Esophagus squamous epithelium (tissue), 5 donors: ENCODE data around the gene IGFBP3. TPM values are rescaled to one million over a fixed set of nuclear protein-coding genes. Genes with fewer than 3 reads are reported as not detected.

Experiments
- DNase-seq: peaks from one replicate; lab custom pipeline; 2025; lab: John Stamatoyannopoulos, UW
- H3K27ac ChIP-seq, 4 donors: fragments of 200-600 bp; sonication (generic); one replicate each; pipeline ENCODE4 v1.5.1; 2016 to 2019; ENCODE audit warnings: mild to moderate bottlenecking in 1 of 4
- H3K27me3 ChIP-seq, 4 donors: fragments of 200-600 bp; sonication (generic); 1 replicate in 3 of 4; 2 replicates in 1 of 4; pipeline versions ENCODE4 v1.5.1 to v1.6.0; 2017 to 2021; ENCODE audit warnings: antibody characterized with exemption in 1 of 4
- H3K36me3 ChIP-seq, 3 donors: fragments of 200-600 bp; sonication (generic); one replicate each; pipeline ENCODE4 v1.5.1; 2016 to 2019
- H3K4me1 ChIP-seq, 3 donors: fragments of 200-600 bp; sonication (generic); one replicate each; pipeline ENCODE4 v1.5.1; 2017 to 2019
- H3K4me3 ChIP-seq, 4 donors: fragments of 200-600 bp; sonication (generic); 1 replicate in 3 of 4; 2 replicates in 1 of 4; pipeline ENCODE4 v1.5.1; 2016 to 2019; ENCODE audit warnings: mild to moderate bottlenecking in 2 of 4, moderate library complexity in 1 of 4
- H3K9me3 ChIP-seq, 3 donors: fragments of 200-600 bp; sonication (generic); one replicate each; pipeline ENCODE4 v1.5.1; 2016 to 2019
- POLR2A ChIP-seq, 4 donors: fragments of 450-650 bp; IDR thresholded peaks; one replicate each; pipeline ENCODE4 v1.6.1; 2017; ENCODE audit warnings: antibody characterized with exemption in 4 of 4, mild to moderate bottlenecking in 4 of 4, moderate library complexity in 3 of 4
- WGBS, 2 donors: methylation state at CpG; one replicate each; pipeline ENCODE4 v1.1.5; 2018; 5-methylcytosine and 5-hydroxymethylcytosine counted together
- intact Hi-C: fragments of 100-400 bp; cut with DNase I; formaldehyde crosslinking; loops from one replicate; pipeline ENCODE4 v1.15.0; 2022
- total RNA-seq, 4 donors: library from RNA; depleted of rRNA; stranded (reverse); fragments of >200 nt; gene quantifications; one replicate each; pipeline ENCODE4 v1.1.0, GENCODE V29; 2016
- TF ChIP-seq, protein P1 (sequence below), 6 experiments: fragments of 450-650 bp in 4 of 6; fragments of 200-600 bp in 2 of 6; sonication (generic) in 2 of 6; IDR thresholded peaks; one replicate each; pipeline ENCODE4 v1.5.1; 2016 to 2019; ENCODE audit warnings: antibody characterized with exemption in 6 of 6, mild to moderate bottlenecking in 4 of 6, moderate library complexity in 4 of 6
- donor health status: DM: yes; HTN: yes; CAD: no.

Gene IGFBP3
- total RNA-seq, 4 donors from 2014 or later: 11.8 to 68.4 (median 47.9) TPM

DNA sequence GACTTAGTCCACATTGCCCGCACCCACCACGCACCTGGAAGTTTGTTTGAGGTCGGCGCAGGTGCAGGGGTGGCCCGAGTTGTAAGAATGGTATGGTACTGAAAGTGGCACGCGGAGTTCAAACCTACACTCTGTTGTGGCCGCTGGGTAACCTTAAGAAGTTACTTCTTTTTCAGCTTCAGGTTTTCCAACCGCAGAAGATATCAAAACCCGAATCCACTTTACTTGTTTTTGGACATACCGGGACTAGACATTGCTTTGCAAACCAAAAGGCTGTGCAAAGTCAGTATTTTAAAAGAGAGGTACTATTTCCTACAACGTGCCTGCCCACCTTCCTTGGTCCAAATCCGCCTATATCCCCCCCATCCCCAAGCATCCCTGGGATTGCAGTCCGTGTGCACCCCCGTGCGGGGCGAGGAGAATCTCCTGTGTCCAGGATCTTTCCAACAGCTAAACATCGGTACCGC, 1.0 kb downstream of the IGFBP3 start:
- intact Hi-C loops: loop anchor here (5.0 to 10.0 kb wide), 3 partner anchors 1167 to 1335 kb away; no protein-coding TSS in a partner anchor
- DNase-seq: no peak
- WGBS, 2 donors: 4 to 6% methylated on average over 14 to 17 of the region's 19 CpGs
- H3K9me3 ChIP-seq: no peaks in the 10 kb centered on the region
- peaks cover 22 to 58% (median 27%) of the 10 kb centered on the region in 3 donors for H3K4me1 ChIP-seq
- no peaks in the 10 kb centered on the region for H3K36me3 ChIP-seq
- H3K27ac ChIP-seq: peak overlapping the region in 2 of 4 donors; percentile 13 to 56
- H3K27me3 ChIP-seq: peaks cover 0 to 84% (median 12%) of the 10 kb centered on the region in 4 donors
- H3K4me3 ChIP-seq: peak overlapping the region; percentile 31 to 71 (median 46)
- TF ChIP-seq, protein P1, sequence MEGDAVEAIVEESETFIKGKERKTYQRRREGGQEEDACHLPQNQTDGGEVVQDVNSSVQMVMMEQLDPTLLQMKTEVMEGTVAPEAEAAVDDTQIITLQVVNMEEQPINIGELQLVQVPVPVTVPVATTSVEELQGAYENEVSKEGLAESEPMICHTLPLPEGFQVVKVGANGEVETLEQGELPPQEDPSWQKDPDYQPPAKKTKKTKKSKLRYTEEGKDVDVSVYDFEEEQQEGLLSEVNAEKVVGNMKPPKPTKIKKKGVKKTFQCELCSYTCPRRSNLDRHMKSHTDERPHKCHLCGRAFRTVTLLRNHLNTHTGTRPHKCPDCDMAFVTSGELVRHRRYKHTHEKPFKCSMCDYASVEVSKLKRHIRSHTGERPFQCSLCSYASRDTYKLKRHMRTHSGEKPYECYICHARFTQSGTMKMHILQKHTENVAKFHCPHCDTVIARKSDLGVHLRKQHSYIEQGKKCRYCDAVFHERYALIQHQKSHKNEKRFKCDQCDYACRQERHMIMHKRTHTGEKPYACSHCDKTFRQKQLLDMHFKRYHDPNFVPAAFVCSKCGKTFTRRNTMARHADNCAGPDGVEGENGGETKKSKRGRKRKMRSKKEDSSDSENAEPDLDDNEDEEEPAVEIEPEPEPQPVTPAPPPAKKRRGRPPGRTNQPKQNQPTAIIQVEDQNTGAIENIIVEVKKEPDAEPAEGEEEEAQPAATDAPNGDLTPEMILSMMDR (IDR thresholded peaks at IDR 0.05): no peak
- TF ChIP-seq POLR2A (IDR thresholded peaks at IDR 0.05): no peak

GRCh38 chr7:45919231-45919784, 1.8 kb downstream of the IGFBP3 start:
- DNase-seq: no peak
- WGBS, 2 donors: 26 to 32% methylated on average over 8 to 9 of the region's 9 CpGs
- peaks cover 22 to 57% (median 27%) of the 10 kb centered on the region in 3 donors for H3K4me1 ChIP-seq
- H3K36me3 ChIP-seq: peaks cover 0 to 4% (median 0%) of the 10 kb centered on the region in 3 donors
- H3K27me3 ChIP-seq: peaks cover 0 to 77% (median 12%) of the 10 kb centered on the region in 4 donors
- peak overlapping the region in 3 of 4 donors; percentile 38 to 71 (median 55) for H3K4me3 ChIP-seq
- intact Hi-C loops: loop anchor here (5.0 to 10.0 kb wide), 2 partner anchors 1258 to 1335 kb away; no protein-coding TSS in a partner anchor
- H3K9me3 ChIP-seq: no peaks in the 10 kb centered on the region
- no peak for TF ChIP-seq POLR2A (IDR thresholded peaks at IDR 0.05)
- TF ChIP-seq, protein P1 (IDR thresholded peaks at IDR 0.05): no peak
- no peak overlapping the region for H3K27ac ChIP-seq

DNA sequence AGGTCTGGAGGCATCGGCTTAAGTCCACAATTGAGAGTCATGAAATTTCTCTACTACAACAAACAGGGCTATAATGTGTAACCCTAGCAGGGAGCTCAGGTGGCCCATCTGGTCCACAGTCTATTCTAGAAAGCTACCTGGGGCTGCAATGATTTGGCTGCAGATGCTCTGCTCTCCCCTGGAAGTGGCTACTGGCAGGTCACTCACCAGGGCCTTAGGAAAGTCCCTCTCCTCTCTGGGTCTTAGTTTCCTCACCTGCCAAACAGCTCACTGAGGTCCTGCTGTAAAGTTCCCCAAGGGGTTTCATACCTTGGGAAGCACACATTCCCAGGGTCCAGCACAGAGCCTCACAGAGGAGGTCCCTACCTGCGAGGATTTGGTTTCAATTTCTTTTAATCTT, 2.5 kb downstream of the IGFBP3 start:
- intact Hi-C loops: loop anchor here (5.0 to 10.0 kb wide), 2 partner anchors 1259 to 1336 kb away; no protein-coding TSS in a partner anchor
- Histone ChIP-seq H3K27me3 (peaks cover 0 to 70% (median 12%) of the 10 kb centered on the region in 4 donors), H3K36me3 (peaks cover 0 to 4% (median 0%) of the 10 kb centered on the region in 3 donors), H3K9me3 (no peaks in the 10 kb centered on the region), H3K27ac (no peak overlapping the region), H3K4me1 (peaks cover 18 to 49% (median 27%) of the 10 kb centered on the region in 3 donors), H3K4me3 (peak overlapping the region in 2 of 4 donors; percentile 11 to 45)
- 58 to 94% methylated on average over 2 of the region's 2 CpGs for WGBS, 2 donors
- no peak for TF ChIP-seq POLR2A (IDR thresholded peaks at IDR 0.05)
- TF ChIP-seq, protein P1 (IDR thresholded peaks at IDR 0.05): no peak
- DNase-seq: no peak

DNA sequence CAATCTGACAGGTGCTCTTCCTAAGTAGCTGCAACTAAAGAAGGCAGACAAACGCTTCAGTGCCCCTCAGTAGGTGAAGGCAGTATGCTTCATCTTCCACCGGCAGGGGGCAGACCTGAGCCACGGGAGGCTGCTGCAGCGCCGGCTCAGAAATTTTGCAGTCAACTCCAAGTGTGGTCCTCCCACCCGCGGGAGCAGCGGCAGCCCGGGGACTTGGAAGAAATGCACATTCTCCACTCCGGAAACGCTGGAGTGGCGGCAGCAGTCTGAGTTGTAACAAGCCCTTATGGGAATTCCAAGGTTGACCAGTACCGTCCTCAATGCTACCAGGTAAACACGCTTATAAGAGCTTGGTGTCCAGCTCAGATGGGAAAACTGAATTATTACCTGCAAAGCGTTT, 3.4 kb downstream of the IGFBP3 start:
- H3K36me3 ChIP-seq: peaks cover 0 to 9% (median 0%) of the 10 kb centered on the region in 3 donors
- intact Hi-C loops: loop anchor here (5.0 to 10.0 kb wide), 2 partner anchors 1260 to 1337 kb away; no protein-coding TSS in a partner anchor
- H3K4me3 ChIP-seq: peak overlapping the region in 2 of 4 donors; percentile 11 to 45
- peaks cover 0 to 61% (median 12%) of the 10 kb centered on the region in 4 donors for H3K27me3 ChIP-seq
- no peak overlapping the region for H3K27ac ChIP-seq
- no peak for DNase-seq
- no peaks in the 10 kb centered on the region for H3K9me3 ChIP-seq
- H3K4me1 ChIP-seq: peaks cover 14 to 40% (median 25%) of the 10 kb centered on the region in 3 donors
- no peak for TF ChIP-seq POLR2A (IDR thresholded peaks at IDR 0.05)
- TF ChIP-seq, protein P1 (IDR thresholded peaks at IDR 0.05): peak; percentile 66 to 94 (median 84)
- WGBS, 2 donors: 1 to 44% methylated on average over 3 to 14 of the region's 15 CpGs

DNA sequence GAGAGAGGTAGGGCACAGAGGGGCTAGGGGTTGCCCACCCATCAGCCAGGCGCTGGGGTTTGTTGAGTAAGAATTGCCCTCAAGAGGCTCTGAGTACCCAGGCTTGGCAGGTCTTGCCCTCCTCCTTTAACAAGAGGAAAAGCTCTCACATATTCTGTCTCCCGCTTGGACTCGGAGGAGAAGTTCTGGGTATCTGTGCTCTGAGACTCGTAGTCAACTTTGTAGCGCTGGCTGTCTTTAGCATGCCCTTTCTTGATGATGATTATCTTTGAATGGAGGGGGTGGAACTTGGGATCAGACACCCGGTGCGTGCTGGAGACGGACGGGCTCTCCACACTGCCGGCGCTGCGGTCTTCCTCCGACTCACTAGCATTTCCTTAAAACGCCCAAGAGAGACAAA, 4.0 kb downstream of the IGFBP3 start:
- WGBS, 2 donors: 76 to 80% methylated on average over 12 to 14 of the region's 14 CpGs
- Histone ChIP-seq H3K36me3 (peaks cover 0 to 9% (median 0%) of the 10 kb centered on the region in 3 donors), H3K4me3 (no peak overlapping the region), H3K27me3 (peaks cover 0 to 55% (median 12%) of the 10 kb centered on the region in 4 donors), H3K4me1 (peaks cover 8 to 34% (median 20%) of the 10 kb centered on the region in 3 donors), H3K27ac (no peak overlapping the region), H3K9me3 (no peaks in the 10 kb centered on the region)
- TF ChIP-seq, protein P1 (IDR thresholded peaks at IDR 0.05): no peak
- no peak for TF ChIP-seq POLR2A (IDR thresholded peaks at IDR 0.05)
- no peak for DNase-seq
- intact Hi-C loops: loop anchor here (5.0 to 10.0 kb wide), 2 partner anchors 1260 to 1338 kb away; no protein-coding TSS in a partner anchor
